Measurements from ENCODE around the gene TRIM44. TPM values are rescaled to one million over a fixed set of nuclear protein-coding genes. Genes with fewer than 3 reads are reported as not detected.

The TRIM44 gene
- total and polyA plus RNA-seq, 4 donors, result 3.7 to 15.1 (median 10.4) TPM

DNA sequence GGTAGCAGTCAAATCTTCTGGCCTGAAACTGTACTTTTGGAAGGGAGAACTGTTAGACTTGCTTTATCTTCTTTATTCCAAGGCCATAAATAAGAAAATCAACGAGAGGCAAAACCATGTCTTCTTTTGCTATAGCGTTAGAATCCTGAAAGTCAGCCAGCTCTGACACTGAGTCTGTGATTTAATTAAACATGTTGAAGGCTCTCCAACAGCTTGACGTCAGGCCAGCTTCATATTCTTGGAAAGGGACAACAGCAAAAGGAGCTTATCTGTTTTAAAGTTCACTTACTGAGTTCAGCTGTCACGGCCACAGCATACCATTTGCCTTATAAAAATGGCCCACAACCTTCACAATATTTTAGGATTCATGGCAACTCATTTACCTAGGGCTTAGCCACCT, 150.3 kb downstream of the TRIM44 start:
- peaks cover 6 to 38% (median 21%) of the 10 kb centered on the region in 4 donors for H3K4me1 ChIP-seq (ENCODE audit: control insufficient read depth in 4 of 4, insufficient read depth in 4 of 4, low read length in 3 of 4)
- no peaks in the 10 kb centered on the region for H3K27me3 ChIP-seq (ENCODE audit: control insufficient read depth in 4 of 4, insufficient read depth in 4 of 4, low read length in 3 of 4)
- no peak overlapping the region for H3K9ac ChIP-seq (ENCODE audit: low read depth in 1 of 2, low read length in 2 of 2)
- DNase-seq (ENCODE audit: low spot score), result no peak
- H3K27ac ChIP-seq (ENCODE audit: low read depth in 1 of 2, low read length in 2 of 2), result no peak overlapping the region
- no peaks in the 10 kb centered on the region for H3K9me3 ChIP-seq (ENCODE audit: control insufficient read depth in 4 of 4, low read length in 3 of 4)
- TF ChIP-seq JUND (IDR thresholded peaks at IDR 0.05), result no peak
- TF ChIP-seq RXRA (IDR thresholded peaks at IDR 0.05), result peak in 1 of 2 donors; percentile 37
- peak; percentile 19 for TF ChIP-seq YY1 (IDR thresholded peaks at IDR 0.05)
- TF ChIP-seq GABPA (IDR thresholded peaks at IDR 0.05 in 1 of 2, conservative IDR thresholded peaks at IDR 0.05 in 1 of 2), result no peak
- TF ChIP-seq, protein P1, sequence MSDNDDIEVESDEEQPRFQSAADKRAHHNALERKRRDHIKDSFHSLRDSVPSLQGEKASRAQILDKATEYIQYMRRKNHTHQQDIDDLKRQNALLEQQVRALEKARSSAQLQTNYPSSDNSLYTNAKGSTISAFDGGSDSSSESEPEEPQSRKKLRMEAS (IDR thresholded peaks at IDR 0.05), result no peak
- TF ChIP-seq, protein P2, sequence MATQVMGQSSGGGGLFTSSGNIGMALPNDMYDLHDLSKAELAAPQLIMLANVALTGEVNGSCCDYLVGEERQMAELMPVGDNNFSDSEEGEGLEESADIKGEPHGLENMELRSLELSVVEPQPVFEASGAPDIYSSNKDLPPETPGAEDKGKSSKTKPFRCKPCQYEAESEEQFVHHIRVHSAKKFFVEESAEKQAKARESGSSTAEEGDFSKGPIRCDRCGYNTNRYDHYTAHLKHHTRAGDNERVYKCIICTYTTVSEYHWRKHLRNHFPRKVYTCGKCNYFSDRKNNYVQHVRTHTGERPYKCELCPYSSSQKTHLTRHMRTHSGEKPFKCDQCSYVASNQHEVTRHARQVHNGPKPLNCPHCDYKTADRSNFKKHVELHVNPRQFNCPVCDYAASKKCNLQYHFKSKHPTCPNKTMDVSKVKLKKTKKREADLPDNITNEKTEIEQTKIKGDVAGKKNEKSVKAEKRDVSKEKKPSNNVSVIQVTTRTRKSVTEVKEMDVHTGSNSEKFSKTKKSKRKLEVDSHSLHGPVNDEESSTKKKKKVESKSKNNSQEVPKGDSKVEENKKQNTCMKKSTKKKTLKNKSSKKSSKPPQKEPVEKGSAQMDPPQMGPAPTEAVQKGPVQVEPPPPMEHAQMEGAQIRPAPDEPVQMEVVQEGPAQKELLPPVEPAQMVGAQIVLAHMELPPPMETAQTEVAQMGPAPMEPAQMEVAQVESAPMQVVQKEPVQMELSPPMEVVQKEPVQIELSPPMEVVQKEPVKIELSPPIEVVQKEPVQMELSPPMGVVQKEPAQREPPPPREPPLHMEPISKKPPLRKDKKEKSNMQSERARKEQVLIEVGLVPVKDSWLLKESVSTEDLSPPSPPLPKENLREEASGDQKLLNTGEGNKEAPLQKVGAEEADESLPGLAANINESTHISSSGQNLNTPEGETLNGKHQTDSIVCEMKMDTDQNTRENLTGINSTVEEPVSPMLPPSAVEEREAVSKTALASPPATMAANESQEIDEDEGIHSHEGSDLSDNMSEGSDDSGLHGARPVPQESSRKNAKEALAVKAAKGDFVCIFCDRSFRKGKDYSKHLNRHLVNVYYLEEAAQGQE (IDR thresholded peaks at IDR 0.05), result no peak
- TF ChIP-seq RAD21 (IDR thresholded peaks at IDR 0.05), result no peak
- TF ChIP-seq HNF4A (conservative IDR thresholded peaks at IDR 0.05), result no peak
- TF ChIP-seq NR2F2 (IDR thresholded peaks at IDR 0.05), result peak; percentile 15
- no peak for TF ChIP-seq HNF4G (IDR thresholded peaks at IDR 0.05)
- no peak overlapping the region for H3K4me3 ChIP-seq (ENCODE audit: low read depth in 1 of 3, low read length in 3 of 3)
- 40% methylated on average over 4 of the region's 4 CpGs for WGBS
- H3K36me3 ChIP-seq (ENCODE audit: control insufficient read depth in 4 of 4, insufficient read depth in 3 of 4, low read depth in 1 of 4, low read length in 3 of 4), result peaks cover 0 to 1% (median 0%) of the 10 kb centered on the region in 4 donors

DNA sequence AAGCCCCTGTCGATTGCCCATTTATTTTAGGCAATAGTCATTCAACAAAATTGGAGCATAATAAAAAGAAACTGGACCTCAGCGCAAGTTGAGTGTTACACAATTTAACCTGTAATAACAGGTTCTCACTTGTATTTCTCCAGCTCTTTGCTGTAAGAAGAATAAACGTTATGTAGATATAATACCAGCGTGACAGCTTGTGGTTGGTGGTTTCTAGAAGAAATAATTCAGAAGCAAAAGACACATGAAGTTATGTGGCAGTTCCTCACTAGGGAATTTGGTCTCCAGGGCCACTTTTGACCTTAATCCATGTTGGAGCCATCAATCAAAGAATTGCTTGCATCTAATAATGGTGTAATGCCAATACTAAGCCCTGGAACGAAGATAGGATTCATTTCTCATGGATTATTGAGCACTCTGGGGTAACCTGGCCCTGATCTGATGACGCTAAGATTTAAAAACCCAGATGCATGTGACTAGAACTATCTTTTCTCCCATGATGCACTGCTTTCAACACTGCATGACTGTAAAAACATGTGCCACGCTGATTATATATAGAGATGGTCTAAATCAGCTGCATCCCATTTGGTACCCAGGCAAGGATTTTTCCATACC, 151.6 kb downstream of the TRIM44 start:
- Histone ChIP-seq H3K27me3 (ENCODE audit: control insufficient read depth in 4 of 4, insufficient read depth in 4 of 4, low read length in 3 of 4) (no peaks in the 10 kb centered on the region), H3K27ac (ENCODE audit: low read depth in 1 of 2, low read length in 2 of 2) (no peak overlapping the region), H3K36me3 (ENCODE audit: control insufficient read depth in 4 of 4, insufficient read depth in 3 of 4, low read depth in 1 of 4, low read length in 3 of 4) (peaks cover 0 to 1% (median 0%) of the 10 kb centered on the region in 4 donors), H3K9me3 (ENCODE audit: control insufficient read depth in 4 of 4, low read length in 3 of 4) (no peaks in the 10 kb centered on the region), H3K4me3 (ENCODE audit: low read depth in 1 of 3, low read length in 3 of 3) (no peak overlapping the region), H3K4me1 (ENCODE audit: control insufficient read depth in 4 of 4, insufficient read depth in 4 of 4, low read length in 3 of 4) (peaks cover 6 to 38% (median 19%) of the 10 kb centered on the region in 4 donors), H3K9ac (ENCODE audit: low read depth in 1 of 2, low read length in 2 of 2) (no peak overlapping the region)
- DNase-seq (ENCODE audit: low spot score), result no peak
- WGBS, result 78% methylated on average over 7 of the region's 7 CpGs
- TF ChIP-seq TAF1 (conservative IDR thresholded peaks at IDR 0.05) (no peak), SP1 (IDR thresholded peaks at IDR 0.05) (no peak), JUND (IDR thresholded peaks at IDR 0.05) (no peak), FOXA2 (IDR thresholded peaks at IDR 0.05) (no peak), HNF4G (IDR thresholded peaks at IDR 0.05) (no peak), FOXA1 (IDR thresholded peaks at IDR 0.05) (no peak), EGR1 (IDR thresholded peaks at IDR 0.05; ENCODE audit: low read depth in 2 of 2) (no peak), RXRA (IDR thresholded peaks at IDR 0.05) (no peak), NR2F2 (IDR thresholded peaks at IDR 0.05) (no peak)
- TF ChIP-seq, protein P2 (IDR thresholded peaks at IDR 0.05), result no peak
- TF ChIP-seq, protein P3, sequence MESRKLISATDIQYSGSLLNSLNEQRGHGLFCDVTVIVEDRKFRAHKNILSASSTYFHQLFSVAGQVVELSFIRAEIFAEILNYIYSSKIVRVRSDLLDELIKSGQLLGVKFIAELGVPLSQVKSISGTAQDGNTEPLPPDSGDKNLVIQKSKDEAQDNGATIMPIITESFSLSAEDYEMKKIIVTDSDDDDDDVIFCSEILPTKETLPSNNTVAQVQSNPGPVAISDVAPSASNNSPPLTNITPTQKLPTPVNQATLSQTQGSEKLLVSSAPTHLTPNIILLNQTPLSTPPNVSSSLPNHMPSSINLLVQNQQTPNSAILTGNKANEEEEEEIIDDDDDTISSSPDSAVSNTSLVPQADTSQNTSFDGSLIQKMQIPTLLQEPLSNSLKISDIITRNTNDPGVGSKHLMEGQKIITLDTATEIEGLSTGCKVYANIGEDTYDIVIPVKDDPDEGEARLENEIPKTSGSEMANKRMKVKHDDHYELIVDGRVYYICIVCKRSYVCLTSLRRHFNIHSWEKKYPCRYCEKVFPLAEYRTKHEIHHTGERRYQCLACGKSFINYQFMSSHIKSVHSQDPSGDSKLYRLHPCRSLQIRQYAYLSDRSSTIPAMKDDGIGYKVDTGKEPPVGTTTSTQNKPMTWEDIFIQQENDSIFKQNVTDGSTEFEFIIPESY (IDR thresholded peaks at IDR 0.05), result no peak
- TF ChIP-seq, protein P1 (IDR thresholded peaks at IDR 0.05), result no peak
- TF ChIP-seq, protein P4, sequence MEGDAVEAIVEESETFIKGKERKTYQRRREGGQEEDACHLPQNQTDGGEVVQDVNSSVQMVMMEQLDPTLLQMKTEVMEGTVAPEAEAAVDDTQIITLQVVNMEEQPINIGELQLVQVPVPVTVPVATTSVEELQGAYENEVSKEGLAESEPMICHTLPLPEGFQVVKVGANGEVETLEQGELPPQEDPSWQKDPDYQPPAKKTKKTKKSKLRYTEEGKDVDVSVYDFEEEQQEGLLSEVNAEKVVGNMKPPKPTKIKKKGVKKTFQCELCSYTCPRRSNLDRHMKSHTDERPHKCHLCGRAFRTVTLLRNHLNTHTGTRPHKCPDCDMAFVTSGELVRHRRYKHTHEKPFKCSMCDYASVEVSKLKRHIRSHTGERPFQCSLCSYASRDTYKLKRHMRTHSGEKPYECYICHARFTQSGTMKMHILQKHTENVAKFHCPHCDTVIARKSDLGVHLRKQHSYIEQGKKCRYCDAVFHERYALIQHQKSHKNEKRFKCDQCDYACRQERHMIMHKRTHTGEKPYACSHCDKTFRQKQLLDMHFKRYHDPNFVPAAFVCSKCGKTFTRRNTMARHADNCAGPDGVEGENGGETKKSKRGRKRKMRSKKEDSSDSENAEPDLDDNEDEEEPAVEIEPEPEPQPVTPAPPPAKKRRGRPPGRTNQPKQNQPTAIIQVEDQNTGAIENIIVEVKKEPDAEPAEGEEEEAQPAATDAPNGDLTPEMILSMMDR (IDR thresholded peaks at IDR 0.05; ENCODE audit: low read depth, low read length, missing input control), result no peak
